BJ (cell line): ENCODE measurements around the gene OR4C45. TPM values are rescaled to one million over a fixed set of nuclear protein-coding genes. Genes with fewer than 3 reads are reported as not detected.
"Not testable (repeated sequence)": the region's sequence is repeated elsewhere in the genome, so short reads cannot be mapped to it uniquely, and the experiment has no call there.

ENCODE experiments used
- CTCF ChIA-PET: fragments of 350-600 bp; formaldehyde crosslinking; extraction: SDS; loops from one replicate; lab custom pipeline; 2021; ENCODE audit warnings: antibody characterized with exemption, inconsistent platforms; lab: Yijun Ruan, JAX
- POLR2A ChIA-PET: fragments of 300-600 bp; sonication (Branson Sonifier 250); formaldehyde crosslinking; extraction: SDS; loops from one replicate; lab custom pipeline; 2021; ENCODE audit warnings: antibody characterized with exemption; lab: Charles Lee
- DNase-seq: peaks from one replicate; pipeline ENCODE4 v3.0.0-alpha.2; 2011; ENCODE audit warnings: low read depth
- H3K27me3 ChIP-seq: 2 replicates; pipeline ENCODE4 v1.6.0; 2011; ENCODE audit warnings: low read length; ENCODE audit not compliant: control insufficient read depth, insufficient read depth
- H3K36me3 ChIP-seq: 2 replicates; pipeline ENCODE4 v1.5.1; 2011; ENCODE audit warnings: low read length; ENCODE audit not compliant: control insufficient read depth, insufficient read depth
- H3K4me3 ChIP-seq: 2 replicates; pipeline ENCODE4 v1.5.1; 2011; ENCODE audit warnings: low read depth, mild to moderate bottlenecking, control low read depth, low read length
- polyA plus RNA-seq: library from polyadenylated mRNA; depleted of rRNA; stranded (reverse); fragments of >200 nt; gene quantifications from 2 replicates; pipeline ENCODE4 v1.2.3, GENCODE V29; 2011
- TF ChIP-seq, protein P1 (sequence below): IDR thresholded peaks from 2 replicates; pipeline ENCODE4 v1.5.1; 2011; ENCODE audit warnings: low read depth, mild to moderate bottlenecking, control low read depth, inconsistent platforms, low read length, moderate library complexity; ENCODE audit not compliant: insufficient read depth

OR4C45 gene
- polyA plus RNA-seq, 1 experiment: not detected

DNA sequence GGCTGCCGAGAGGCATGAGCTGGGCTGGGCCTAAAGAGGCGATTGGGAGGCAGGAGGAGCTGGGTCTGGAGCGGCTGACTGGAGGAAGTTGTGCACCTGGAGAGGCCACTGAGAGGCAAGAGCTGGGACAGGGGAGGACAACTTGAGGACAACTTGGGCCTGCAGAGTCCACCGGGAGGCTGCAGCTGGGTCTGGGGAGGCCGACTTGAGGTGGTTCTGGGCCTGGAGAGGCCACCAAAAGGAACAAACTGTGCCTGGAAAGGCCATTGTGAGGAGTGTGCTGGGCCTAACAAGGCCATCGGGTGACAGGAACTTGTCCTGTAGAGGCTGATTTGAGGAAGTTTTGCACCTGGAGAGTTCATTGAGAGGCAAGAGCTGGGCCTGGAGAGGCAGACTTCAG lies 41.5 kb downstream of the OR4C45 start:
- DNase-seq: no peak
- Histone ChIP-seq H3K36me3 (no peaks in the 10 kb centered on the region), H3K4me3 (no peak overlapping the region), H3K27me3 (no peaks in the 10 kb centered on the region)
- CTCF ChIA-PET: no interaction called here
- POLR2A ChIA-PET: no interaction called here
- TF ChIP-seq, protein P1, sequence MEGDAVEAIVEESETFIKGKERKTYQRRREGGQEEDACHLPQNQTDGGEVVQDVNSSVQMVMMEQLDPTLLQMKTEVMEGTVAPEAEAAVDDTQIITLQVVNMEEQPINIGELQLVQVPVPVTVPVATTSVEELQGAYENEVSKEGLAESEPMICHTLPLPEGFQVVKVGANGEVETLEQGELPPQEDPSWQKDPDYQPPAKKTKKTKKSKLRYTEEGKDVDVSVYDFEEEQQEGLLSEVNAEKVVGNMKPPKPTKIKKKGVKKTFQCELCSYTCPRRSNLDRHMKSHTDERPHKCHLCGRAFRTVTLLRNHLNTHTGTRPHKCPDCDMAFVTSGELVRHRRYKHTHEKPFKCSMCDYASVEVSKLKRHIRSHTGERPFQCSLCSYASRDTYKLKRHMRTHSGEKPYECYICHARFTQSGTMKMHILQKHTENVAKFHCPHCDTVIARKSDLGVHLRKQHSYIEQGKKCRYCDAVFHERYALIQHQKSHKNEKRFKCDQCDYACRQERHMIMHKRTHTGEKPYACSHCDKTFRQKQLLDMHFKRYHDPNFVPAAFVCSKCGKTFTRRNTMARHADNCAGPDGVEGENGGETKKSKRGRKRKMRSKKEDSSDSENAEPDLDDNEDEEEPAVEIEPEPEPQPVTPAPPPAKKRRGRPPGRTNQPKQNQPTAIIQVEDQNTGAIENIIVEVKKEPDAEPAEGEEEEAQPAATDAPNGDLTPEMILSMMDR: no peak

DNA sequence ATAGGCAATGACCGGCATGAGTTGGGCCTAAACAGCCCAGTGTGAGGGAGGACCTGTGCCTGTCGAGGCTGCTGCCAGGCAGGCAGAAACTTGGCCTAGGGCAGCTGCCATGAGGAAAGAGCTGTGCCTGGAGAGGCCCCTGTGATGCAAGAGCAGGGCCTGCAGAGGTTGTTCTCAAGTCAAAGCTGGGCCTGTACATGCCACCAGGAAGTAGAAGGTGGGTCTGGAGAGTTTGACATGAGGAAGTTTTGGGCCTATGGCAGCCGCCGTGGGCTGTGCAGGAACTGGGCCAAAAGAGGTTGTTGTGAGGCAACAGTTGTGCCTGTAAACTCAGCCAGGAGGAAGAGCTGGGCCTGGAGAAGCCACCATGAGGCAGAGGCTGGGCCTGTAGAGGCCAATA lies 43.2 kb downstream of the OR4C45 start:
- H3K27me3 ChIP-seq: no peaks in the 10 kb centered on the region
- TF ChIP-seq, protein P1: no peak
- ChIA-PET POLR2A (no interaction called here), CTCF (no interaction called here)
- no peak overlapping the region for H3K4me3 ChIP-seq
- no peak for DNase-seq
- H3K36me3 ChIP-seq: no peaks in the 10 kb centered on the region

DNA sequence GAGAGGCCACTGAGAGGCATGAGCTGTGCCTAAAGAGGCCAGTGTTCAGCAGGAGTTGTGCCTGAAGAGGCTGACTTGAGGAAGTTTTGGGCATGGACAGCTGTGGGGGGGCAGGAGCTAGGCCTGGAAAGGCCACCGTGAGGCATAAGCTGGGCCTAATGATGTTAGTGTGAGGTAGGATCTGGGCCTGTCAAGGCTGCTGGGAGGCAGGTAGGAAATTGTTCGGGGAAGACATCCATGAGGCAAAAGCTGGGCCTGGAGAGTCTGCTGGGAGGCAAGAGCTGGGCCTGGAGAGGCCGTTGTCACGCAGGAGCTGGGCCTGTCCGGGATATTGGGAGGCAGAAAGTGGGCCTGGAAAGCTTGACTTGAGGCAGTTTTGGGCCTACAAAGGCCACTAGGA lies 44.9 kb downstream of the OR4C45 start:
- POLR2A ChIA-PET: no interaction called here
- H3K4me3 ChIP-seq: no peak overlapping the region
- H3K27me3 ChIP-seq: no peaks in the 10 kb centered on the region
- no peak for DNase-seq
- CTCF ChIA-PET: interaction anchor here (0.6 kb wide), 1 partner anchor 84 kb away, joined by 4 read pairs; no protein-coding TSS in a partner anchor
- TF ChIP-seq, protein P1: no peak
- no peaks in the 10 kb centered on the region for H3K36me3 ChIP-seq

DNA sequence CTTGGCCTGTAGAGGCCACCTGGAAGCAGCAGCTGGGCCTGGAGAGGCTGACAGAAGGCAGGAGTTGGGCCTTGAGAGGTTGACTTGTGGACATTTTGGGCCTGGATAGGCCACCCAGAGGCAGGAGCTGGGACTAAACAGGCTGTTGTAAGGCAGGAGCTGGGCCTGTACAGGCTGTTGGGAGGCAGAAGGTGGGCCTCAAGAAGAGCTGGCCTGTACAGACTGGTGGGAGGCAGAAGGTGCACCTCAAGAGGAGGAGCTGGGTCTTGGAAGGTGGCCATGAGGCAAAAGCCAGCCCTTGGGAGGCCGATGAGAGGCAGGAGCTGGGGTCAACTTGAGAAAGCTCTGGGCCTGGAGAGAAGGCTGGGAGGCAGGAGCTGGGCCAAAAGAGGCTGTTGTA lies 45.3 kb downstream of the OR4C45 start:
- POLR2A ChIA-PET: no interaction called here
- DNase-seq: no peak
- H3K4me3 ChIP-seq: no peak overlapping the region
- TF ChIP-seq, protein P1: no peak
- no peaks in the 10 kb centered on the region for H3K36me3 ChIP-seq
- CTCF ChIA-PET: no interaction called here
- no peaks in the 10 kb centered on the region for H3K27me3 ChIP-seq

DNA sequence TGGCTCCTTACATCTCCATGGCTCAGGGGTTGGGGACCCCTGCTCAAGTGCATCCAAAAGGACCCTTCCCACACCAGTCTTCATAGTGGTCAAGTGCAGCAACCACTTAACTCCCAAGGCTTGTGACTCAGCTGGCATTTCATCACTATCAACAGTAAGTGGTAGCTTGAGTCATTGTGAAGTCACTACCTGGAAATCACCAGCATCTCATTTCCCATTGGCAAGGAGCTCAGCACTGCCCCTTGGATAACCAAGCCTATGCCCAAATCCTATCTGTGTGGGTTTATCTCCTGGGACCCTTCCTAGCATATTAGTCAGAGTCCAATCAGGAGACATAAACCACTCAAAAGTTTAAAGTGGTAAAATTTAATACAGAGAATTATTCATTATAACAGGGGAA lies 46.3 kb downstream of the OR4C45 start:
- DNase-seq, H3K36me3 ChIP-seq, H3K27me3 ChIP-seq, H3K4me3 ChIP-seq, POLR2A ChIA-PET: not testable (repeated sequence)
- CTCF ChIA-PET: interaction anchor here (0.8 kb wide), 1 partner anchor 8 kb away, joined by 3 read pairs; no protein-coding TSS in a partner anchor

DNA sequence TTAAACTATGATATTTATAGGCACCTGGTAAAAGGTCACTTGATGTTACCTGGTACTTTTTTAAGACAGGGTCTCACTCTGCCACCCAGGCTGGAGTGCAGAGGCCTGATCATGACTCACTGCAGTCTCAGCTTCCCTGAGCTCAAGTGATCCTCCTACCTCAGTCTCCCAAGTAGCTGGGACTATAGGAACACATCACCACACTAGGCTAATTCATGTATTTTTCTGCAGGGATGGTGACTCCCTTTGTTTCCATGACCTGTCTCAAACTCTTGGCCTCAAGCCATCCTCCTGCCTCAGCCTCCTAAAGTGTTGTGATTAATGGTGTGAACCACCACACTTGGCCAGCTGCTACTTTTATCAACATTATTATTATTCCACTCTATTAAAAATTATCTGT lies 47.6 kb downstream of the OR4C45 start:
- ChIA-PET CTCF (no interaction called here), POLR2A (no interaction called here)
- Histone ChIP-seq H3K27me3 (no peaks in the 10 kb centered on the region), H3K4me3 (no peak overlapping the region), H3K36me3 (no peaks in the 10 kb centered on the region)
- TF ChIP-seq, protein P1: no peak
- DNase-seq: no peak
